Vagina (tissue), 2 donors: ENCODE results near the gene ADORA2B.

ENCODE experiments used
- CTCF ChIP-seq, 3 experiments: fragments of 450-650 bp in 2 of 3; fragments of 200-600 bp in 1 of 3; sonication (generic) in 1 of 3; IDR thresholded peaks; one replicate each; pipeline ENCODE4 v1.5.1; 2017 to 2019; ENCODE audit warnings: antibody characterized with exemption in 3 of 3, mild to moderate bottlenecking in 2 of 3, moderate library complexity in 2 of 3
- POLR2A ChIP-seq, 2 donors: fragments of 450-650 bp; IDR thresholded peaks; one replicate each; pipeline ENCODE4 v1.6.1; 2017; ENCODE audit warnings: antibody characterized with exemption in 2 of 2, mild to moderate bottlenecking in 2 of 2, moderate library complexity in 2 of 2

GRCh38 chr17:15977894-15978293 lies 33.0 kb downstream of the ADORA2B start:
- TF ChIP-seq CTCF (IDR thresholded peaks at IDR 0.05), result no peak
- TF ChIP-seq POLR2A (IDR thresholded peaks at IDR 0.05), result no peak
